ENCODE results near the gene DCXR. TPM values are rescaled to one million over a fixed set of nuclear protein-coding genes. Genes with fewer than 3 reads are reported as not detected.

DCXR gene
- total RNA-seq, 2 donors from 2014 or later, result 235 to 744 TPM

GRCh38 chr17:82001571-82002056 lies 35.9 kb downstream of the DCXR start:
- no peaks in the 10 kb centered on the region for H3K36me3 ChIP-seq
- intact Hi-C loops (cut with DNase I), result no loop called here

GRCh38 chr17:82000803-82001570 lies 36.5 kb downstream of the DCXR start:
- TF ChIP-seq POLR2AphosphoS5 (IDR thresholded peaks at IDR 0.05) (no peak), CTCF (IDR thresholded peaks at IDR 0.05) (no peak), POLR2A (IDR thresholded peaks at IDR 0.05) (no peak)
- intact Hi-C loops (cut with DNase I), result no loop called here
- DNase-seq (ENCODE audit: low spot score), result no peak
- Histone ChIP-seq H3K4me1 (replicated peaks) (no peaks in the 10 kb centered on the region), H3K27me3 (replicated peaks; ENCODE audit: insufficient read depth) (no peaks in the 10 kb centered on the region), H3K27ac (no peak overlapping the region), H3K36me3 (no peaks in the 10 kb centered on the region), H3K9me3 (no peaks in the 10 kb centered on the region), H3K4me3 (no peak overlapping the region)
- 64% methylated on average over 28 of the region's 32 CpGs for WGBS

More at GRCh38 chr17:82001571-82002056, 35.9 kb downstream of the DCXR start:
- no peak overlapping the region for H3K27ac ChIP-seq
- H3K4me1 ChIP-seq (replicated peaks), result no peaks in the 10 kb centered on the region
- 86% methylated on average over 17 of the region's 17 CpGs for WGBS
- no peaks in the 10 kb centered on the region for H3K9me3 ChIP-seq
- no peak for DNase-seq (ENCODE audit: low spot score)
- no peak overlapping the region for H3K4me3 ChIP-seq
- no peak for TF ChIP-seq POLR2A (IDR thresholded peaks at IDR 0.05)
- no peak for TF ChIP-seq CTCF (IDR thresholded peaks at IDR 0.05)
- TF ChIP-seq POLR2AphosphoS5 (IDR thresholded peaks at IDR 0.05), result no peak
- H3K27me3 ChIP-seq (replicated peaks; ENCODE audit: insufficient read depth), result no peaks in the 10 kb centered on the region

- intact Hi-C loops (cut with DNase I), result no loop called here
- 56% methylated on average over 20 of the region's 36 CpGs for WGBS
- H3K27me3 ChIP-seq (replicated peaks; ENCODE audit: insufficient read depth), result no peaks in the 10 kb centered on the region
- no peak for DNase-seq (ENCODE audit: low spot score)
- no peak for TF ChIP-seq CTCF (IDR thresholded peaks at IDR 0.05)
- no peak for TF ChIP-seq POLR2A (IDR thresholded peaks at IDR 0.05)
- no peak for TF ChIP-seq POLR2AphosphoS5 (IDR thresholded peaks at IDR 0.05)
- no peak overlapping the region for H3K27ac ChIP-seq
- H3K4me1 ChIP-seq (replicated peaks), result no peaks in the 10 kb centered on the region
- H3K36me3 ChIP-seq, result no peaks in the 10 kb centered on the region
- H3K9me3 ChIP-seq, result no peaks in the 10 kb centered on the region
- H3K4me3 ChIP-seq, result no peak overlapping the region
These were observed 37.3 kb downstream of the DCXR start for GRCh38 chr17:81999976-82000802.

- Histone ChIP-seq H3K9me3 (no peaks in the 10 kb centered on the region), H3K4me1 (replicated peaks) (no peaks in the 10 kb centered on the region), H3K27me3 (replicated peaks; ENCODE audit: insufficient read depth) (no peaks in the 10 kb centered on the region), H3K36me3 (no peaks in the 10 kb centered on the region), H3K27ac (no peak overlapping the region), H3K4me3 (no peak overlapping the region)
- 88% methylated on average over 12 of the region's 12 CpGs for WGBS
- TF ChIP-seq POLR2AphosphoS5 (IDR thresholded peaks at IDR 0.05), result no peak
- no peak for TF ChIP-seq POLR2A (IDR thresholded peaks at IDR 0.05)
- TF ChIP-seq CTCF (IDR thresholded peaks at IDR 0.05), result no peak
- no peak for DNase-seq (ENCODE audit: low spot score)
- intact Hi-C loops (cut with DNase I), result no loop called here
These were observed 37.9 kb downstream of the DCXR start for GRCh38 chr17:81999587-81999975.
